H9 (cell line): Measurements from ENCODE around the gene SYDE2. TPM values are rescaled to one million over a fixed set of nuclear protein-coding genes. Genes with fewer than 3 reads are reported as not detected.

ENCODE experiments used
- DNase-seq: peaks from one replicate; pipeline ENCODE4 v3.0.0-alpha.2; 2017
- H2AFZ ChIP-seq: one replicate; pipeline ENCODE4 v1.6.1; 2013; ENCODE audit warnings: mild to moderate bottlenecking, low read length, control low read depth, moderate library complexity
- H2AK5ac ChIP-seq: 2 replicates; pipeline ENCODE4 v1.6.1; 2013; ENCODE audit warnings: low read length, control low read depth, mixed read lengths; ENCODE audit not compliant: insufficient read length
- H2BK120ac ChIP-seq: one replicate; pipeline ENCODE4 v1.6.1; 2013; ENCODE audit warnings: low read depth, mild to moderate bottlenecking, low read length, control low read depth, inconsistent platforms; ENCODE audit not compliant: poor library complexity, severe bottlenecking
- H2BK12ac ChIP-seq: 2 replicates; pipeline ENCODE4 v1.6.1; 2013; ENCODE audit warnings: low read length, control low read depth, mixed read lengths, low read depth; ENCODE audit not compliant: insufficient read length
- H2BK15ac ChIP-seq: 2 replicates; pipeline ENCODE4 v1.6.1; 2013; ENCODE audit warnings: low read depth, low read length, control low read depth
- H2BK20ac ChIP-seq: one replicate; pipeline ENCODE4 v1.6.1; 2013; ENCODE audit warnings: low read depth, mild to moderate bottlenecking, low read length, control low read depth, inconsistent platforms; ENCODE audit not compliant: poor library complexity, severe bottlenecking
- H2BK5ac ChIP-seq: 2 replicates; pipeline ENCODE4 v1.6.1; 2013; ENCODE audit warnings: low read length, control low read depth, mixed read lengths; ENCODE audit not compliant: insufficient read length
- H3K14ac ChIP-seq: 2 replicates; pipeline ENCODE4 v1.6.1; 2013; ENCODE audit warnings: low read length, control low read depth; ENCODE audit not compliant: insufficient read depth
- H3K18ac ChIP-seq: 2 replicates; pipeline ENCODE4 v1.6.1; 2013; ENCODE audit warnings: low read depth, mild to moderate bottlenecking, mixed read lengths, low read length, control low read depth; ENCODE audit not compliant: insufficient read length
- H3K23ac ChIP-seq: 2 replicates; pipeline ENCODE4 v1.6.1; 2013; ENCODE audit warnings: low read length, control low read depth, mixed read lengths, low read depth; ENCODE audit not compliant: insufficient read length
- H3K23me2 ChIP-seq: 2 replicates; pipeline ENCODE4 v1.6.1; 2013; ENCODE audit warnings: low read depth, mild to moderate bottlenecking, mixed read lengths, low read length, control low read depth; ENCODE audit not compliant: insufficient read length, poor library complexity, severe bottlenecking
- H3K27ac ChIP-seq: 2 replicates; pipeline ENCODE4 v1.5.1; 2013; ENCODE audit warnings: low read length, control low read depth, mixed read lengths, low read depth; ENCODE audit not compliant: insufficient read length
- H3K27me3 ChIP-seq: 2 replicates; pipeline ENCODE4 v1.6.1; 2013; ENCODE audit warnings: low read length, control low read depth, inconsistent platforms; ENCODE audit not compliant: insufficient read depth
- H3K4ac ChIP-seq: 2 replicates; pipeline ENCODE4 v1.6.1; 2013; ENCODE audit warnings: low read depth, mild to moderate bottlenecking, control low read depth, inconsistent platforms, low read length, moderate library complexity
- H3K4me1 ChIP-seq: 2 replicates; pipeline ENCODE4 v1.6.1; 2013; ENCODE audit warnings: low read length, control low read depth, inconsistent platforms; ENCODE audit not compliant: insufficient read depth
- H3K4me2 ChIP-seq: 2 replicates; pipeline ENCODE4 v1.6.1; 2013; ENCODE audit warnings: low read length, control low read depth, mixed read lengths; ENCODE audit not compliant: insufficient read length, insufficient read depth
- H3K56ac ChIP-seq: 2 replicates; pipeline ENCODE4 v1.6.1; 2013; ENCODE audit warnings: low read depth, mild to moderate bottlenecking, mixed read lengths, low read length, control low read depth; ENCODE audit not compliant: insufficient read length
- H3K79me1 ChIP-seq: 2 replicates; pipeline ENCODE4 v1.6.1; 2013; ENCODE audit warnings: low read depth, mild to moderate bottlenecking, moderate library complexity, low read length, control low read depth, inconsistent platforms; ENCODE audit not compliant: insufficient read depth, poor library complexity, severe bottlenecking
- H3K79me2 ChIP-seq: 2 replicates; pipeline ENCODE4 v1.6.1; 2013; ENCODE audit warnings: low read length, control low read depth, inconsistent platforms; ENCODE audit not compliant: insufficient read depth
- H3K9ac ChIP-seq: 2 replicates; pipeline ENCODE4 v1.6.1; 2013; ENCODE audit warnings: low read length, control low read depth, mixed read lengths; ENCODE audit not compliant: insufficient read length; ENCODE audit errors: extremely low read depth
- H3K9me3 ChIP-seq: one replicate; pipeline ENCODE4 v1.6.1; 2013; ENCODE audit warnings: low read depth, low read length, inconsistent platforms; ENCODE audit not compliant: control insufficient read depth
- H3T11ph ChIP-seq: one replicate; pipeline ENCODE4 v1.6.1; 2013; ENCODE audit warnings: mild to moderate bottlenecking, low read length, control low read depth, inconsistent platforms
- H4K20me1 ChIP-seq: one replicate; pipeline ENCODE4 v1.6.1; 2013; ENCODE audit not compliant: control insufficient read depth, insufficient read length, insufficient read depth
- H4K5ac ChIP-seq: 2 replicates; pipeline ENCODE4 v1.6.1; 2013; ENCODE audit warnings: low read depth, mild to moderate bottlenecking, mixed read lengths, low read length, control low read depth; ENCODE audit not compliant: insufficient read length
- H4K8ac ChIP-seq: replicated peaks from 2 replicates; pipeline ENCODE4 v1.6.1; 2013; ENCODE audit warnings: low read length, control low read depth, mixed read lengths, low read depth; ENCODE audit not compliant: insufficient read length
- H4K91ac ChIP-seq: 2 replicates; pipeline ENCODE4 v1.6.1; 2013; ENCODE audit warnings: low read depth, mild to moderate bottlenecking, moderate library complexity, mixed read lengths, low read length, control low read depth; ENCODE audit not compliant: insufficient read length
- H3K27ac Mint-ChIP-seq, 3 experiments: 2 replicates in 2 of 3; 3 replicates in 1 of 3; pipeline ENCODE4 v1.8.0; 2020 to 2021; ENCODE audit warnings: mixed read lengths in 3 of 3, mild to moderate bottlenecking in 1 of 3, moderate library complexity in 1 of 3
- H3K27me3 Mint-ChIP-seq: 2 replicates; pipeline ENCODE4 v1.8.0; 2021; ENCODE audit warnings: low read depth, mild to moderate bottlenecking, moderate library complexity, mixed read lengths
- H3K36me3 Mint-ChIP-seq, 3 experiments: 2 replicates in 2 of 3; 3 replicates in 1 of 3; pipeline ENCODE4 v1.8.0; 2020 to 2021; ENCODE audit warnings: low read depth in 3 of 3, mixed read lengths in 3 of 3; ENCODE audit not compliant: insufficient read depth in 1 of 3
- H3K4me1 Mint-ChIP-seq, 2 experiments: 2 replicates each; pipeline ENCODE4 v1.8.0; 2020; ENCODE audit warnings: mixed read lengths in 2 of 2
- H3K4me3 Mint-ChIP-seq, 2 experiments: 2 replicates in 1 of 2; 3 replicates in 1 of 2; pipeline ENCODE4 v1.8.0; 2020 to 2021; ENCODE audit warnings: mild to moderate bottlenecking in 2 of 2, mixed read lengths in 2 of 2, moderate library complexity in 1 of 2
- H3K9me3 Mint-ChIP-seq, 2 experiments: 2 replicates in 1 of 2; 3 replicates in 1 of 2; pipeline ENCODE4 v1.8.0; 2020; ENCODE audit warnings: mild to moderate bottlenecking in 2 of 2, mixed read lengths in 2 of 2, moderate library complexity in 1 of 2
- CTCF ChIP-seq: fragments of 200-600 bp; sonication (generic); conservative IDR thresholded peaks from 3 replicates; pipeline ENCODE4 v1.8.0; 2021; ENCODE audit warnings: antibody characterized with exemption, mild to moderate bottlenecking
- WGBS: extraction: QIAGEN DNeasy Blood & Tissue Kit; methylation state at CpG from one replicate; pipeline ENCODE4 v1.1.7; 2013; ENCODE audit warnings: missing lambda C conversion rate, low lambda C conversion rate, mixed read lengths; ENCODE audit not compliant: insufficient read length; ENCODE audit errors: extremely low coverage; 5-methylcytosine and 5-hydroxymethylcytosine counted together
- total RNA-seq: library from RNA; stranded (reverse); gene quantifications from 2 replicates; pipeline ENCODE4 v1.2.1, GENCODE V29; 2021

Gene SYDE2
- total RNA-seq, 1 experiment from 2014 or later, result 12.4 TPM

GRCh38 chr1:85174503-85174902, 26.3 kb downstream of the SYDE2 start:
- H2BK120ac ChIP-seq, result no peak overlapping the region
- H3K56ac ChIP-seq, result no peak overlapping the region
- H2BK20ac ChIP-seq, result no peak overlapping the region
- Mint-ChIP-seq H3K4me1 (no peaks in the 10 kb centered on the region), H3K36me3 (no peaks in the 10 kb centered on the region), H3K27ac (no peak overlapping the region), H3K9me3 (no peaks in the 10 kb centered on the region), H3K4me3 (no peak overlapping the region), H3K27me3 (no peaks in the 10 kb centered on the region)
- H2AFZ ChIP-seq, result no peak overlapping the region
- H3K4me1 ChIP-seq, result no peaks in the 10 kb centered on the region
- H3K4ac ChIP-seq, result no peak overlapping the region
- H4K8ac ChIP-seq, result no peak overlapping the region
- no peak overlapping the region for H4K5ac ChIP-seq
- H3K18ac ChIP-seq, result no peak overlapping the region
- no peak for DNase-seq
- H4K91ac ChIP-seq, result no peak overlapping the region
- H3T11ph ChIP-seq, result no peak overlapping the region
- H3K27ac ChIP-seq, result no peak overlapping the region
- H2BK15ac ChIP-seq, result no peak overlapping the region
- H2BK12ac ChIP-seq, result no peak overlapping the region
- no peaks in the 10 kb centered on the region for H3K79me1 ChIP-seq
- H3K9me3 ChIP-seq, result no peaks in the 10 kb centered on the region
- no peak overlapping the region for H3K14ac ChIP-seq
- H2AK5ac ChIP-seq, result no peak overlapping the region
- H3K4me2 ChIP-seq, result no peak overlapping the region
- no peaks in the 10 kb centered on the region; the same call in 1 of the 2 replicates for H3K79me2 ChIP-seq
- TF ChIP-seq CTCF, result no peak
- no peaks in the 10 kb centered on the region for H3K27me3 ChIP-seq
- no peak overlapping the region for H2BK5ac ChIP-seq
- H3K9ac ChIP-seq, result no peak overlapping the region
- no CpG with 5 or more reads among the region's 1 CpG for WGBS
- no peaks in the 10 kb centered on the region for H4K20me1 ChIP-seq
- no peaks in the 10 kb centered on the region for H3K23me2 ChIP-seq
- no peak overlapping the region for H3K23ac ChIP-seq
